ENCODE measurements around the gene PARD3B. TPM values are rescaled to one million over a fixed set of nuclear protein-coding genes. Genes with fewer than 3 reads are reported as not detected.

Gene PARD3B
- total and polyA plus RNA-seq, 2 of the 13 experiments (the other 11 are each of a cell fraction or from before 2014, with no cell fraction given): 0.71 to 2.3 TPM

DNA sequence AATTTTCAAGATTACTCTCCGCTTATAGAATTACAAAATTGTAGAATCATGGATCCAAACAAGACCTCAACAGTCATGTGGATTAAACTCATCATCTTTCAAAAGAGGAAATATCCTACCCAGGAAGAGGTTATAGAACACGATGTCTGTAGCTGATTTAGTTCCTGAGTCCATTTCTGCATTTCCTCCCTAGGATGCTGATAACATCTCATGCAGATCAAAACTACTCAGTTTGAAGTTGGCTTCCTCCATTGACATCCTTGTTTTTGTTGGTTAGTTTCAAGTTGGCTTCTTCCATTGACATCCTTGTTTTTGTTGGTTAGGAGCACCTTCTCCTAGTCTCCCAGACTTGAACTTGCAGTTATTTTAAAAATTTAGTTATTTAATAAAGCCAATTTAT is 147.5 kb downstream of the PARD3B start:
- DNase-seq (ENCODE audit: low spot score) (no peak), ATAC-seq (no peak), FAIRE-seq (no peak)
- Histone ChIP-seq H3K9me3 (ENCODE audit: low read length) (peaks cover 15% of the 10 kb centered on the region), H3K9ac (ENCODE audit: insufficient read depth, low read depth, low read length) (no peak overlapping the region), H3K27me3 (ENCODE audit: control insufficient read depth in 1 of 2, insufficient read depth in 2 of 2, low read length in 2 of 2) (no peaks in the 10 kb centered on the region), H4K20me1 (ENCODE audit: insufficient read depth, low read length) (no peaks in the 10 kb centered on the region), H2AFZ (ENCODE audit: low read length) (no peak overlapping the region), H3K4me2 (ENCODE audit: low read depth, low read length) (no peak overlapping the region), H3K4me1 (ENCODE audit: insufficient read depth, low read length) (no peaks in the 10 kb centered on the region), H3K27ac (ENCODE audit: extremely low read length, insufficient read depth, low read length) (no peak overlapping the region), H3K79me2 (ENCODE audit: insufficient read depth, low read length) (no peaks in the 10 kb centered on the region), H3K36me3 (replicated peaks in 1 of 2; ENCODE audit: control insufficient read depth in 1 of 2, insufficient read depth in 2 of 2, low read length in 2 of 2) (no peaks in the 10 kb centered on the region), H3K4me3 (replicated peaks in 1 of 3; ENCODE audit: insufficient read depth in 1 of 3, low read depth in 2 of 3, low read length in 3 of 3) (no peak overlapping the region)
- ChIA-PET CTCF (ENCODE audit: low intra/inter-chr PET ratio, low total read pairs) (interaction anchor here (1.9 to 2.0 kb wide), 2 partner anchors 367 to 432 kb away, joined by 9 to 27 read pairs; no protein-coding TSS in a partner anchor), POLR2A (no interaction called here)
- BruUV-seq (replicated peaks): no TSS peak
- in situ Hi-C loops (cut with HindIII; ENCODE audit: extremely low pct_ligation_motif_present, low pct_unique_long_range_greater_than_20kb): loop anchor here (5.0 kb wide), 1 partner anchor 365 kb away; no protein-coding TSS in a partner anchor
- 57% methylated on average over 2 of the region's 2 CpGs for WGBS (ENCODE audit: low lambda C conversion rate)
- TF ChIP-seq, protein P1, sequence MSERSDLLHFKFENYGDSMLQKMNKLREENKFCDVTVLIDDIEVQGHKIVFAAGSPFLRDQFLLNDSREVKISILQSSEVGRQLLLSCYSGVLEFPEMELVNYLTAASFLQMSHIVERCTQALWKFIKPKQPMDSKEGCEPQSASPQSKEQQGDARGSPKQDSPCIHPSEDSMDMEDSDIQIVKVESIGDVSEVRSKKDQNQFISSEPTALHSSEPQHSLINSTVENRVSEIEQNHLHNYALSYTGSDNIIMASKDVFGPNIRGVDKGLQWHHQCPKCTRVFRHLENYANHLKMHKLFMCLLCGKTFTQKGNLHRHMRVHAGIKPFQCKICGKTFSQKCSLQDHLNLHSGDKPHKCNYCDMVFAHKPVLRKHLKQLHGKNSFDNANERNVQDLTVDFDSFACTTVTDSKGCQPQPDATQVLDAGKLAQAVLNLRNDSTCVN (CRISPR knock-in tag; IDR thresholded peaks at IDR 0.05; ENCODE audit: borderline replicate concordance): no peak
- TF ChIP-seq GPN1 (CRISPR knock-in tag; IDR thresholded peaks at IDR 0.05; ENCODE audit: borderline replicate concordance) (no peak), SRSF9 (IDR thresholded peaks at IDR 0.05; ENCODE audit: borderline replicate concordance, insufficient read depth, low read depth, low read length, poor library complexity, severe bottlenecking) (no peak), ETV6 (CRISPR knock-in tag; conservative IDR thresholded peaks at IDR 0.05) (no peak), ZFP37 (CRISPR knock-in tag; IDR thresholded peaks at IDR 0.05; ENCODE audit: borderline replicate concordance) (no peak)
- intact Hi-C loops (cut with micrococcal nuclease; ENCODE audit: unreplicated experiment): loop anchor here (1.0 to 2.0 kb wide), 4 partner anchors 367 to 584 kb away; no protein-coding TSS in a partner anchor

DNA sequence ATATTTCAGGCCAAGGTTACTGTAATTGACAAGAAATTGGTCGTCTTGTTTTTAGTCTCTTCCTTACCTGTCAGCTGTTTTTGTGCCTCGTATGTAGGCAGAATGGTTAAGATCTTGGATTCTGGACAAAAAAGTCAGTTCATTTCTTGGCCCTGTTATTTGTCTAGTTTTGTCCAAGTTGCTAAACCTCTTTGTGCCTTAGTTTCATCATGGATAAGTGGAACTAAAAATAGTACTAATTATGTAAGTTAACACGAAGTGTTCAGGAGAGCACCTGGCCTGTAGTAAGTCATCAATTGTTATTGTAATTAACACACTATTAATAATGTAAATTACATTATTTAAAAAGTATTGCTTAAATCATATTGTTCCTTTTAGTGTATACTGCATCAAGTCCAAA is 148.0 kb downstream of the PARD3B start:
- no peak overlapping the region for H3K4me2 ChIP-seq (ENCODE audit: low read depth, low read length)
- POLR2A ChIA-PET: no interaction called here
- no peaks in the 10 kb centered on the region for H4K20me1 ChIP-seq (ENCODE audit: insufficient read depth, low read length)
- 32% methylated on average over 3 of the region's 3 CpGs for WGBS (ENCODE audit: low lambda C conversion rate)
- H3K27ac ChIP-seq (ENCODE audit: extremely low read length, insufficient read depth, low read length): no peak overlapping the region
- no peaks in the 10 kb centered on the region for H3K4me1 ChIP-seq (ENCODE audit: insufficient read depth, low read length)
- no peaks in the 10 kb centered on the region for H3K36me3 ChIP-seq (replicated peaks in 1 of 2; ENCODE audit: control insufficient read depth in 1 of 2, insufficient read depth in 2 of 2, low read length in 2 of 2)
- in situ Hi-C loops (cut with HindIII; ENCODE audit: extremely low pct_ligation_motif_present, low pct_unique_long_range_greater_than_20kb): loop anchor here (5.0 kb wide), 1 partner anchor 366 kb away; no protein-coding TSS in a partner anchor
- H3K4me3 ChIP-seq (replicated peaks in 1 of 3; ENCODE audit: insufficient read depth in 1 of 3, low read depth in 2 of 3, low read length in 3 of 3): no peak overlapping the region
- CTCF ChIA-PET (ENCODE audit: low intra/inter-chr PET ratio, low total read pairs): interaction anchor here (0.9 kb wide), 1 partner anchor 368 kb away, joined by 3 read pairs; no protein-coding TSS in a partner anchor
- DNase-seq (ENCODE audit: low spot score): no peak
- peaks cover 19% of the 10 kb centered on the region for H3K9me3 ChIP-seq (ENCODE audit: low read length)
- ATAC-seq: no peak
- no peaks in the 10 kb centered on the region for H3K79me2 ChIP-seq (ENCODE audit: insufficient read depth, low read length)
- H3K27me3 ChIP-seq (ENCODE audit: control insufficient read depth in 1 of 2, insufficient read depth in 2 of 2, low read length in 2 of 2): no peaks in the 10 kb centered on the region
- intact Hi-C loops (cut with micrococcal nuclease; ENCODE audit: unreplicated experiment): loop anchor here (2.0 kb wide), 2 partner anchors 548 to 584 kb away; no protein-coding TSS in a partner anchor
- H3K9ac ChIP-seq (ENCODE audit: insufficient read depth, low read depth, low read length): no peak overlapping the region
- H2AFZ ChIP-seq (ENCODE audit: low read length): no peak overlapping the region
- no peak for FAIRE-seq
- BruUV-seq (replicated peaks): no TSS peak
- TF ChIP-seq, protein P2, sequence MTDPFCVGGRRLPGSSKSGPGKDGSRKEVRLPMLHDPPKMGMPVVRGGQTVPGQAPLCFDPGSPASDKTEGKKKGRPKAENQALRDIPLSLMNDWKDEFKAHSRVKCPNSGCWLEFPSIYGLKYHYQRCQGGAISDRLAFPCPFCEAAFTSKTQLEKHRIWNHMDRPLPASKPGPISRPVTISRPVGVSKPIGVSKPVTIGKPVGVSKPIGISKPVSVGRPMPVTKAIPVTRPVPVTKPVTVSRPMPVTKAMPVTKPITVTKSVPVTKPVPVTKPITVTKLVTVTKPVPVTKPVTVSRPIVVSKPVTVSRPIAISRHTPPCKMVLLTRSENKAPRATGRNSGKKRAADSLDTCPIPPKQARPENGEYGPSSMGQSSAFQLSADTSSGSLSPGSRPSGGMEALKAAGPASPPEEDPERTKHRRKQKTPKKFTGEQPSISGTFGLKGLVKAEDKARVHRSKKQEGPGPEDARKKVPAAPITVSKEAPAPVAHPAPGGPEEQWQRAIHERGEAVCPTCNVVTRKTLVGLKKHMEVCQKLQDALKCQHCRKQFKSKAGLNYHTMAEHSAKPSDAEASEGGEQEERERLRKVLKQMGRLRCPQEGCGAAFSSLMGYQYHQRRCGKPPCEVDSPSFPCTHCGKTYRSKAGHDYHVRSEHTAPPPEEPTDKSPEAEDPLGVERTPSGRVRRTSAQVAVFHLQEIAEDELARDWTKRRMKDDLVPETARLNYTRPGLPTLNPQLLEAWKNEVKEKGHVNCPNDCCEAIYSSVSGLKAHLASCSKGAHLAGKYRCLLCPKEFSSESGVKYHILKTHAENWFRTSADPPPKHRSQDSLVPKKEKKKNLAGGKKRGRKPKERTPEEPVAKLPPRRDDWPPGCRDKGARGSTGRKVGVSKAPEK (CRISPR knock-in tag; IDR thresholded peaks at IDR 0.05; ENCODE audit: borderline replicate concordance): no peak
- TF ChIP-seq ZSCAN22 (CRISPR knock-in tag; IDR thresholded peaks at IDR 0.05) (no peak), HMG20B (CRISPR knock-in tag; conservative IDR thresholded peaks at IDR 0.05) (no peak), FOSL1 (CRISPR knock-in tag; IDR thresholded peaks at IDR 0.05; ENCODE audit: borderline replicate concordance) (no peak), HNRNPLL (IDR thresholded peaks at IDR 0.05; ENCODE audit: low read depth, low read length, poor library complexity, severe bottlenecking) (no peak), MED13 (CRISPR knock-in tag; IDR thresholded peaks at IDR 0.05) (no peak)
- TF ChIP-seq, protein P3, sequence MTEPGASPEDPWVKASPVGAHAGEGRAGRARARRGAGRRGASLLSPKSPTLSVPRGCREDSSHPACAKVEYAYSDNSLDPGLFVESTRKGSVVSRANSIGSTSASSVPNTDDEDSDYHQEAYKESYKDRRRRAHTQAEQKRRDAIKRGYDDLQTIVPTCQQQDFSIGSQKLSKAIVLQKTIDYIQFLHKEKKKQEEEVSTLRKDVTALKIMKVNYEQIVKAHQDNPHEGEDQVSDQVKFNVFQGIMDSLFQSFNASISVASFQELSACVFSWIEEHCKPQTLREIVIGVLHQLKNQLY (CRISPR knock-in tag; IDR thresholded peaks at IDR 0.05): no peak

All from HepG2 (cell line).